KG1 (cell line): ENCODE measurements around the gene ZBP1.
A peak's percentile ranks its signal among the peaks of the same experiment; 100 is the strongest.

ENCODE experiments used
- DNase-seq: peaks from one replicate; lab custom pipeline; 2025; lab: John Stamatoyannopoulos, UW

ZBP1 gene

DNA sequence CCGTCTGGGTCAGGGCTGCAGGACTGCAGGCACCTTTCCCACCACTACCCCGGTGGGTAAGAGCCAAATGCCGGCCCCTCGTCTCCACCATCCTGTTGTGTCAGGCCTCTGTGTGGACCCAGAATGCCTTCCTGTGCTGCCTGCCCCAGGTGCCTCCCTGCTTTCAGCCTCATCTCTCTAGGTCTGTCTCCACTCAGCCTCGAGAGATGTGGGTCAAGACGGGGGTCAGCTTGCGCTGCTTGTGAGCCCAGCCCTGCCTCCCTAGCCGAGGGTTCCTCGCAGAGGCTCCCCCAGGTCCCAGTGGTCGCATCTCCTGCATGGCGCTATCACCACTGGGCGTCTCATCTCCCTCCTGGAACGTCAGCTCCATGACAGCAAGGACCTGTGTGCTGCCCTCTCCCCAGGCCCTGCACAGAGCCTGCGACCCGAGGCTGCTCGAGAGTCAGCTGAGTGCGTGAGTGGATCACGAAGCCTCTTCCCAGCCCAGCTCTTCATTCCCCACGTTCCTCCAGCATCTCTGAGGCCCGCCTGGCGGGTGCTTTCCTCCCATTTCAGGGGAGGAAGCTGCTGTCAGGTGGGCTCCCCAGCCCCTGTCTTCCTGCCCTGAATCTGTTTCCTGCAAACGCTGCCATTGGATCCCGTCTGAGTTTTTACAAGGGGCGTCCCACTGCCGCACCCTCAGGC is 38.7 kb upstream of the ZBP1 start:
- no peak for DNase-seq

- DNase-seq = no peak
Measured at GRCh38 chr20:57658447-57658832, 38.2 kb upstream of the ZBP1 start.

GRCh38 chr20:57657535-57658446 is 37.6 kb upstream of the ZBP1 start:
- no peak for DNase-seq

GRCh38 chr20:57656821-57657534 is 36.8 kb upstream of the ZBP1 start:
- no peak for DNase-seq

DNA sequence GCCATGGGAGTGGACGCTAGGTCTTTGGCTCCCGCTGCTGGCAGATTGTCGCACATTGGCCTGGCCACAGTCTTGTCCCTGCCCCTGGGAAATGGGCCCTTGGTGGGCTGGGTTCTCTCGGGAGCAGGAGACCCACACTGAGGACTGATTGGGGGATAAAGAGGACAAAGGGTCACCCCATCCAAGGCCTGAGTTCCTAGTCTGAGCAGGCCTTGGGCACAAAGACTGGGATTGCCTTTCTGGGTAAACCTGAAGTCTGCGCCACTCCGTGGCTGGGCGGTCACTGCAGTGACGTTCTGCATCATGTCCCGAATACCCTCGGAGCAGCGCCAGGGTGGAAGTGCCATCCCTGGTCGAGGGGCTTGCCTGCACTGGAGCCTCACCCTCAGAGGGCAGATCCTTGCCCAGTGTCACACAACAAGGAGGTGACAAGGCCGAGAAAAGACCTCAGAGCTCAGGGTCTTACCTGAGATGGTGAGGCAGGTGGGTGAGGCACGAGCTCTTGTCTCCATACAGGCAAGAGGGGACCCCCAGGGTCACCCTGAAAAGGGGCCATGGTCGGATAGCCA is 36.1 kb upstream of the ZBP1 start:
- no peak for DNase-seq

DNA sequence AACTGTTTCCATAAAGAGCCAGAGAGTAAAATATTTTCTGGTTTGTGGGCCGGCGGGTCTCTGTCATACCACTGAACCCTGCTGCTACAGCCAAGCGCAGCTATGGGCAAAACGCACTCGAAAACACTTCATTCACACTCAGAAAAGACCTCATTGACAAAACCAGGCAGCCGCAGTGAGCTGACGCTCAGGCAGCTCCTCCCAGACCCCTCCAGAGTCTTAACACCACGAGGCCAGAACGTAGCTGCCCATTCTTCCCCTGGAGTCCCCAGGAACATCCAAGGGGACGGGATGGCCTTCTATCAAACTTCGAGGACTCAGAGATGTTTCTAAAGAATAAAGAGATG is 35.6 kb upstream of the ZBP1 start:
- DNase-seq = no peak

DNA sequence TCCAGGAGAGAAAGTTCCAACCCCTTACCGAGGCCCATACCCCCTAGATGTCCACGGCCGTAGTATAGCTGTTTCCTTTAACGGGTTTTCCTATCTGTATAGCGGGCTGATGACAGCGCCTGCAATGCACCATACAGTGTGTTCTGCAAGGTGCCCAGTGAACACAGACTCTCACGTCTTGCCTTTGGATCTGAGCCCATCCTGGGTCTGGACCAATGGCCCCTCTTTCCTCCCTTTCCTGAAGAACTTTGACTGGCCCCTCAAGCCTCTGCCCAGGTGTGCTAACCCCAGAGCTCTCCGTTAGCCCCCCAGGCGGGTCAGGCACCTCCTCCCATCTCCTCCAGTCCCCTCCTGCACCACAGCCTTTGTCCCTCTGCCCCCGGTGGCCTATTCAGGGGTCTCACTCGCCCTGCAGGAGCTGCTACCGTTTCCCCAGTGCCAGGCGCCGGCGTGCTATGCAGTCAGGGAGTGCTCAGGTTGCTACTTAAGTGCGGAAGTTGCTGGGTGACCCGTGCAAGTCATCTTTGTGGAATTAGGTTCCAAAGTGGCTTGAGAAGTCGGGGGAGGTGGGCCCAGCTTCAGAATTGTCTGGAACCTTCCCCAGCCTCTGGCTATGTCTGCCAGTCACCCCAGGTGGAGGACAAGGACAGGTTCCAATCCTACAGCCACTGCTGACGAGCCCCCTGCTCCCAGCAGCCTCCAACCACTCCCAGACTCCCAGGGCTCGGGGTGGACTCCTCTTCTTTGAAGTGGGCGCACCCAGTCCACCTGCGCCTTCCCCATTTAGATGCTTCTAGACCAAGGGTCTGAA is 35.0 kb upstream of the ZBP1 start:
- no peak for DNase-seq

GRCh38 chr20:57654363-57654997 is 34.3 kb upstream of the ZBP1 start:
- peak; percentile 13 for DNase-seq

GRCh38 chr20:57653910-57654309 is 33.7 kb upstream of the ZBP1 start:
- no peak for DNase-seq

DNA sequence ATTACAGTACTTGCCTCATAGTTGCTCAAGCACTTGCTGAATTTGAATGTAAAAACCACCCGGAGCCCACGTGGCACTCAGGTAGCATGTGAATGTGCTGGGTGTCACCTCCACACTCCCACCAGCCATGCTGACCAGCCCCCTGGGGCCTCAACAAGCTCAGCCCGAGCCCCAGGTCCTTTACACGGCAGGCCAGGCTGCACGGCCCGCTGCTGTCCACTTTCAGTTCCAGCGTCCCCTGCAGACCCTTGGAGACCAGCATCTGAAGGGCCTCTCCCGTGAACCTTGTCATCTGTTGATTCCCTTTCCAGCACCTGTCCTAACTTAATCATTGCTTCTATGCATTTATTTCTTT is 33.3 kb upstream of the ZBP1 start:
- DNase-seq = no peak

DNA sequence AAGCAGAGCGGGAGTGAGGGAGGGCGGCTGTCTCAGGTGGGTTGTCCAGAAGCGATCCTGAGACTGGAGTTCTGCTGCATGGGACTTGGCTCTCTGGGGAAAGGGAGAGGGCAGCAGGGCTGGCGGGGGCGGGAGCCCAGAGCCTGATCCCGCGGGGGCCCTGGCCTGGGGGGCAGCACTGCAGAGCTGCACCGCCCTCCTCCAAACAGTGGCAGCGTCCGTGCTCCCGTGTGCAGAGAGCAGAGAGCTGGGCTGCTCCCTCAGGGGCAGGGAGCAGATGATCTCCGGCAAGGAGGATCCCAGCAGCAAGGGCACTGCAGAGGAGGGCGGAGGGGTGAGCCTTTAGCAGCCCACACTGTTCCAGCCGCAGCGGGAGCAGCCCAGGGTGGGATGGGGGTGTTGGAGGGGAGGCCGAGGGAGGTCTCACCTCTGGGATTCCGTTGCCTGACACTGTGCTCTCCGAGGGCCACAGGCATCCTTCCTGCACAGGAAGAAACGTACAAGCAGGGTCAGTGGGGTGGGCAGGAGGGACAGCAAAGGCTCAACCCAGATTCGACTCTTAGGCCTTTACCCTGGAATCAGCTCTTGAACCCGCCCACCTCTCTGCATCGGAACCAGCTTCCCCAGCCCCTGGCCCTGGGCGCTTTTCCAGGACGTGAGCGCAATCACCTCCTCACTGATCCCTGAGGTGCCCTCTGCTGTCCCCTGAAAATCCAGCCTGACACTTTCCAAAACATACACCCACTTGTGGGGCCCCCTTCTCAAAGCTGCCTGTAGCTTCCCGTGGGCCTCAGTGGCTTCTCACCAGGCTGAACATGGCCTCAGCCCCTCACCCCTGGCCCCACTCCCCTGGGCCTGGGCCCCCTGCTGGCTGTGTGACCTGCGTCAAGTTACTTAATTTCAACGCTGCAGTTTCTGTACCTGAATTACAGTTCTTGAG is 32.6 kb upstream of the ZBP1 start:
- DNase-seq = no peak

DNA sequence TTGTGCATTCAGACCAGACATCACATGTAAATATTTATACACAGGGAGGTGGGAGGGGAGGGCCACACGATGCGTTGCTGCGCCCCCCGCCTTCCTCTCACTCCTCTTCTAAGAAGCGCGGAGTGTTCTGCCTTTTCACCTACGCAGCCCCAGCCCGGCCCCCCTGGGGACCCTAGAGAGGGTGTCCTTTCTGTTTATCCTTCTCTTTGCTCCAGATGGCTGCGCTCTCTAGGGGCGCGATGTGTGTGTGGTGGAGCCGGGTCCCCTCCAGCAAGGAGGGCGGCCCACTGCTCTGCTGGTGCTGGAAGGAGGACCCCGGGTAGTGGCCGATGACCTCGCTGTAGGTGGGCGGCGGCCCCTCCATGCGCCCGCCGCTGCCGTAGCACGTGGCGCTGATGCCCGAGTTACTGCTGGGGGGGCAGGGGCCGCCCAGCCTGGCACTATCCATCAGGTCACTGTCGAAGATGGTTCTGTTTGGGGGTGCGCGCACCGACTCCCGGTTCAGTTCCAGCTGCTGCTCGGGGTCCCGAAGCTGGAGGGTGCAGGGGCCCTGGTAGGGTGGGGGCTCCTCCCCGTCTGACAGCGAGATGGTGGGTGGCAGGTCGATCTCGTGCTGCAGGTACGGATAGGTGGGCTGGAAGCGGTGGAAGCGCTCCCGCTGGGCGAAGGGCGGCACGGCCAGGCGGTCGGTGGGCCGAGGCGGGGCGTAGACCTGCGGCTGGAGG is 31.8 kb upstream of the ZBP1 start:
- no peak for DNase-seq

DNA sequence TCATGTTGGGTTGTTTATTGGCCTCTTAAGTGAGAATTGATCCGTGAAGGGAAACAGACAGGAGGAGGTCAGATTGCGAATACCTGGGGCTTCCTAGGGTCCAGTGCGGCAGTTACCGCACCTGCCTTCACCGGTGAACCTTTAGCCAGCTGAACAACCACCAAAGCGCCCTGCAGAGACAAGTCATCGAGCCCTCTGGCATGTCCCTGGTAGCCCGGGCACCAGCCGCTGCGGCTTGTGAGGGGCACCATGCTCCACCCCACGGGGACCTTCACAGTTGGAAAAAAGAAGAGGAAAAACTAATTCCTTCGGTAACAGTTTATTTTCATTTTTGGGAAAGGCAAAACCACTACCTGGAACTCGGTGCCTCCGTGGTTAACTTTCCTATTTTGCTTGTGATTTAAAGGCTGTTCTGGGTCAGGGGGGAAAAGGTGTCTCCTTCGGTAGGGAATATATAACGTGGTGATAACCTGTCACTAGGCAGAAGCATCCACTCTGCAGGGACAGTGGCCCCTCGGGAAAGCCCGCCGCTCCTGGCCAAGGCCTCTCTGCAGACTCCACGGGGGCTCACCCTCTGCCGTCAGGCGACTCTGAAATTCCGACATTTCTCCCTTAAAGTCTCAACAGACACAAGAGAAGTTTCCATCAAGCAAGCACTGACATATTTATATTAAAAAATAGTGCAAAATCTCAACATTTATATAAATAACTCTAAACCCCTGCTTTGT is 30.7 kb upstream of the ZBP1 start:
- no peak for DNase-seq

- no peak for DNase-seq
Measured at GRCh38 chr20:57650266-57650665, 30.0 kb upstream of the ZBP1 start.

GRCh38 chr20:57649617-57650015 is 29.4 kb upstream of the ZBP1 start:
- DNase-seq = no peak

DNA sequence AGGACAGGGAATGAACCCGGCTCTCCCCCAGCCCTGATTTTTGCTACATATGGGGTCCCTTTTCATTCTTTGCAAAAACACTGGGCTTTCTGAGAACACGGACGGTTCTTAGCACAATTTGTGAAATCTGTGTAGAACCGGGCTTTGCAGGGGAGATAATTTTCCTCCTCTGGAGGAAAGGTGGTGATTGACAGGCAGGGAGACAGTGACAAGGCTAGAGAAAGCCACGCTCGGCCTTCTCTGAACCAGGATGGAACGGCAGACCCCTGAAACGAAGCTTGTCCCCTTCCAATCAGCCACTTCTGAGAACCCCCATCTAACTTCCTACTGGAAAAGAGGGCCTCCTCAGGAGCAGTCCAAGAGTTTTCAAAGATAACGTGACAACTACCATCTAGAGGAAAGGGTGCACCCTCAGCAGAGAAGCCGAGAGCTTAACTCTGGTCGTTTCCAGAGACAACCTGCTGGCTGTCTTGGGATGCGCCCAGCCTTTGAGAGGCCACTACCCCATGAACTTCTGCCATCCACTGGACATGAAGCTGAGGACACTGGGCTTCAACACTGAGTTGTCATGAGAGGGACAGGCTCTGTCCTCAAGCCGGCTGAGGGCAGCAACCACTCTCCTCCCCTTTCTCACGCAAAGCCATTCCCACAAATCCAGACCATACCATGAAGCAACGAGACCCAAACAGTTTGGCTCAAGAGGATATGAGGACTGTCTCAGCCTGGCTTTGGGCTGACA is 28.8 kb upstream of the ZBP1 start:
- no peak for DNase-seq

DNA sequence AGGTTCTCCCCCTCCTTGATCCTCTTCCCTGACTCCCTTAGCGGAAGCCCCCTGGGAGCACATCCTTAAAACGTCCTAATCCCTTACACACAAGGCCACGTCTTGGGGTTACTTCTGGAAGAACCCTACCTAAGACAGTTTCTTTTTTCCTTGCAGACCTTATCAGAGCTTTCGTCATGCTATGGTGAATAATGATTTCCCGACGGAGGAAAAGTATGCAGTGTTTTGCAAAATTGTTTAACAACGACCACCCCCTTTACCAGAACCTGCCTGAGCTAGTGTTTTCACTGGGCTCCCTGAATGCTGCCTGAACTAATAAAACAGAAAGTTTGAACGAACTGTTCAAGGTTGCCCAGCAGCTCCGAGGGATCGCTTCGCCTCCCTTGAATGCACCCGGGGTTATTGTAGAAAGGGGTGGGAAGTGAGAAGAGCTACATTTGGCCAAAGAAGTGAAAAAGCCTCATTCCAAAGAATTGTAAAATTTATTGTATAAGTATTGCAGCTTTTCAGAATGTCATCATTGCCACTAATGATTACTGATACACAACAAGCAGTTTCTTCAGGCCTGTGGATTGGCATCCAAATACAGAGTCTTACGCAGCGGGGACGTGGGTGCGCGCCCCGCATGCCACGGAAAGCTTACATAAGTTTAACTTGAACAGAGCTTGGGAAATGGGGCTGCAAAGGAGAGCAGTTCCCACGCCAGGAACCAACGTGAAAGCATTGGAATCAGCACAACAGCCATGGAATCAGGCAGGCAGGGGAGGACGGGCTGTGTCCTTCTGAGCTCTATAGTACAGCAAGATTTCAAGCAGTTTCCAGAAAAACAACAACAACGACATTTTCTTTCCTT is 27.9 kb upstream of the ZBP1 start:
- DNase-seq = no peak
